IPS-18c (cell line): Measurements from ENCODE around the gene ZGRF1.
"Not testable (repeated sequence)": the region's sequence is repeated elsewhere in the genome, so short reads cannot be mapped to it uniquely, and the experiment has no call there.

Source experiments
- H3K4me3 ChIP-seq: 2 replicates; pipeline ENCODE4 v1.7.0; 2013; ENCODE audit warnings: low read depth, mild to moderate bottlenecking, low read length, moderate library complexity; ENCODE audit not compliant: insufficient read depth
- H3K9me3 ChIP-seq: one replicate; pipeline ENCODE4 v1.6.1; 2013; ENCODE audit warnings: mild to moderate bottlenecking, low read length, moderate library complexity; ENCODE audit not compliant: control insufficient read depth, insufficient read depth

Gene ZGRF1

GRCh38 chr4:112636688-112637551 lies at the start of gene ZGRF1, which contains the start of gene LARP7:
ZGRF1 (minus strand) TSS chr4:112636909; CDS start chr4:112633176, 3,733 bp downstream.
LARP7 (plus strand) TSS chr4:112637143; CDS start chr4:112644670, 7,527 bp downstream.
- H3K4me3 ChIP-seq, result peak within 1 kb of the TSS; percentile 75
- no peaks in the 10 kb centered on the region for H3K9me3 ChIP-seq

GRCh38 chr4:112680996-112681395 lies 44.3 kb upstream of the ZGRF1 start:
- Histone ChIP-seq H3K9me3 (no peaks in the 10 kb centered on the region), H3K4me3 (no peak overlapping the region)

GRCh38 chr4:112677519-112678091 lies 40.9 kb upstream of the ZGRF1 start:
- H3K4me3 ChIP-seq, result no peak overlapping the region
- no peaks in the 10 kb centered on the region for H3K9me3 ChIP-seq

GRCh38 chr4:112674376-112674775 lies 37.7 kb upstream of the ZGRF1 start:
- no peak overlapping the region for H3K4me3 ChIP-seq

GRCh38 chr4:112673686-112674085 lies 37.0 kb upstream of the ZGRF1 start:
- no peaks in the 10 kb centered on the region for H3K9me3 ChIP-seq
- H3K4me3 ChIP-seq, result no peak overlapping the region

More at GRCh38 chr4:112674376-112674775, 37.7 kb upstream of the ZGRF1 start:
- no peaks in the 10 kb centered on the region for H3K9me3 ChIP-seq

- Histone ChIP-seq H3K9me3 (no peaks in the 10 kb centered on the region), H3K4me3 (no peak overlapping the region)
Observed at GRCh38 chr4:112673076-112673475, 36.4 kb upstream of the ZGRF1 start.

GRCh38 chr4:112668131-112668530 lies 31.4 kb upstream of the ZGRF1 start:
- Histone ChIP-seq H3K9me3 (no peaks in the 10 kb centered on the region), H3K4me3 (no peak overlapping the region)

GRCh38 chr4:112664611-112665010 lies 27.9 kb upstream of the ZGRF1 start:
- Histone ChIP-seq H3K9me3 (no peaks in the 10 kb centered on the region), H3K4me3 (no peak overlapping the region)

- H3K9me3 ChIP-seq, H3K4me3 ChIP-seq: not testable (repeated sequence)
Observed at GRCh38 chr4:112656115-112656514, 19.4 kb upstream of the ZGRF1 start.

GRCh38 chr4:112655270-112655669 lies 18.6 kb upstream of the ZGRF1 start:
- H3K4me3 ChIP-seq, result no peak overlapping the region
- no peaks in the 10 kb centered on the region for H3K9me3 ChIP-seq

- Histone ChIP-seq H3K4me3 (no peak overlapping the region), H3K9me3 (no peaks in the 10 kb centered on the region)
Observed at GRCh38 chr4:112652216-112652615, 15.5 kb upstream of the ZGRF1 start.

- no peaks in the 10 kb centered on the region for H3K9me3 ChIP-seq
- no peak overlapping the region for H3K4me3 ChIP-seq
Observed at GRCh38 chr4:112651641-112652040, 14.9 kb upstream of the ZGRF1 start.

GRCh38 chr4:112650332-112650731 lies 13.6 kb upstream of the ZGRF1 start:
- H3K9me3 ChIP-seq, result no peaks in the 10 kb centered on the region
- H3K4me3 ChIP-seq, result no peak overlapping the region

GRCh38 chr4:112649055-112649408 lies 12.3 kb upstream of the ZGRF1 start:
- H3K9me3 ChIP-seq, result no peaks in the 10 kb centered on the region
- no peak overlapping the region for H3K4me3 ChIP-seq

- peak overlapping the region; percentile 61 for H3K4me3 ChIP-seq
- no peaks in the 10 kb centered on the region for H3K9me3 ChIP-seq
Observed at GRCh38 chr4:112648263-112649054, 11.8 kb upstream of the ZGRF1 start.

GRCh38 chr4:112647785-112648184 lies 11.1 kb upstream of the ZGRF1 start:
- peak overlapping the region; percentile 61 for H3K4me3 ChIP-seq

GRCh38 chr4:112646632-112647537 lies 10.2 kb upstream of the ZGRF1 start:
- Histone ChIP-seq H3K9me3 (no peaks in the 10 kb centered on the region), H3K4me3 (peak overlapping the region; percentile 61)

More at GRCh38 chr4:112647785-112648184, 11.1 kb upstream of the ZGRF1 start:
- H3K9me3 ChIP-seq, result no peaks in the 10 kb centered on the region
